HEK293 (cell line): ENCODE data around the gene LRAT.

ENCODE experiments used
- CTCF ChIA-PET: fragments of 350-600 bp; formaldehyde crosslinking; extraction: SDS; loops from one replicate; lab custom pipeline; 2021; ENCODE audit warnings: antibody characterized with exemption; lab: Yijun Ruan, JAX
- POLR2A ChIA-PET: fragments of 300-600 bp; formaldehyde crosslinking; extraction: SDS; loops from one replicate; lab custom pipeline; 2020; ENCODE audit warnings: antibody characterized with exemption, inconsistent platforms; lab: Yijun Ruan, JAX
- H3K27ac ChIP-seq: fragments of 200-500 bp; sonication (Bioruptor generic); 2 replicates; pipeline ENCODE4 v1.5.1; 2014; ENCODE audit warnings: low read depth, low read length, control low read depth, inconsistent platforms; ENCODE audit errors: extremely low read depth
- H3K36me3 ChIP-seq, 2 experiments: fragments of 200-500 bp in 1 of 2; sonication (Bioruptor generic) in 1 of 2; 1 replicate in 1 of 2; 2 replicates in 1 of 2; pipeline ENCODE4 v1.5.1; 2014 to 2017; ENCODE audit warnings: inconsistent platforms in 2 of 2, low read length in 2 of 2; ENCODE audit not compliant: control insufficient read depth in 2 of 2, insufficient read depth in 1 of 2
- H3K4me1 ChIP-seq: fragments of 200-500 bp; sonication (Bioruptor generic); 2 replicates; pipeline ENCODE4 v1.5.1; 2014; ENCODE audit warnings: mild to moderate bottlenecking, low read length, inconsistent platforms; ENCODE audit not compliant: control insufficient read depth, insufficient read depth
- H3K4me3 ChIP-seq: 2 replicates; pipeline ENCODE4 v1.5.1; 2011; ENCODE audit warnings: low read depth, mild to moderate bottlenecking, control low read depth, low read length, moderate library complexity
- H3K9me3 ChIP-seq: fragments of 200-500 bp; sonication (Bioruptor generic); 2 replicates; pipeline ENCODE4 v1.5.1; 2014; ENCODE audit warnings: low read depth, low read length, inconsistent platforms; ENCODE audit not compliant: control insufficient read depth, insufficient read depth
- GLIS1 ChIP-seq: fragments of 450-650 bp; formaldehyde crosslinking; IDR thresholded peaks from 2 replicates; pipeline ENCODE4 v1.5.1; 2016; ENCODE audit warnings: missing biosample characterization, missing genetic modification characterization
- HOXD13 ChIP-seq: sonication (generic); formaldehyde crosslinking; IDR thresholded peaks from 2 replicates; pipeline ENCODE4 v1.8.0; 2022; ENCODE audit warnings: missing genetic modification reagents, borderline replicate concordance
- KLF16 ChIP-seq: fragments of 450-650 bp; formaldehyde crosslinking; IDR thresholded peaks from 2 replicates; pipeline ENCODE4 v1.5.1; 2017; ENCODE audit warnings: missing biosample characterization, missing genetic modification characterization
- OSR2 ChIP-seq: fragments of 450-650 bp; formaldehyde crosslinking; IDR thresholded peaks from 2 replicates; pipeline ENCODE4 v1.5.1; 2016; ENCODE audit warnings: missing biosample characterization, missing genetic modification characterization
- PATZ1 ChIP-seq: fragments of 450-650 bp; formaldehyde crosslinking; IDR thresholded peaks from 2 replicates; pipeline ENCODE4 v1.5.1; 2016; ENCODE audit warnings: missing biosample characterization, missing genetic modification characterization
- RBAK ChIP-seq: fragments of 450-650 bp; formaldehyde crosslinking; IDR thresholded peaks from 2 replicates; pipeline ENCODE4 v1.5.1; 2016; ENCODE audit warnings: missing biosample characterization, missing genetic modification characterization
- SP2 ChIP-seq: fragments of 450-650 bp; formaldehyde crosslinking; IDR thresholded peaks from 2 replicates; pipeline ENCODE4 v1.5.1; 2016; ENCODE audit warnings: missing biosample characterization, missing genetic modification characterization
- SP7 ChIP-seq: fragments of 450-650 bp; formaldehyde crosslinking; IDR thresholded peaks from 2 replicates; pipeline ENCODE4 v1.5.1; 2016; ENCODE audit warnings: missing biosample characterization, missing genetic modification characterization
- YY1 ChIP-seq: fragments of 450-650 bp; formaldehyde crosslinking; IDR thresholded peaks from 2 replicates; pipeline ENCODE4 v1.5.1; 2018; ENCODE audit warnings: missing biosample characterization, missing genetic modification characterization
- ZBTB20 ChIP-seq: fragments of 450-650 bp; formaldehyde crosslinking; IDR thresholded peaks from 2 replicates; pipeline ENCODE4 v1.5.1; 2016; ENCODE audit warnings: missing biosample characterization, missing genetic modification characterization
- ZBTB26 ChIP-seq: fragments of 450-650 bp; formaldehyde crosslinking; optimal IDR thresholded peaks from 2 replicates; pipeline ENCODE3; 2016; ENCODE audit warnings: missing biosample characterization, mild to moderate bottlenecking, missing genetic modification characterization
- ZBTB49 ChIP-seq: fragments of 450-650 bp; formaldehyde crosslinking; IDR thresholded peaks from 2 replicates; pipeline ENCODE4 v1.5.1; 2016; ENCODE audit warnings: missing biosample characterization, missing genetic modification characterization, low read depth
- ZBTB6 ChIP-seq: fragments of 450-650 bp; formaldehyde crosslinking; IDR thresholded peaks from 2 replicates; pipeline ENCODE4 v1.5.1; 2017; ENCODE audit warnings: missing biosample characterization, missing genetic modification characterization
- ZNF184 ChIP-seq: fragments of 450-650 bp; IDR thresholded peaks from 2 replicates; pipeline ENCODE4 v1.5.1; 2018; ENCODE audit warnings: missing biosample characterization, mild to moderate bottlenecking, missing genetic modification characterization
- ZNF24 ChIP-seq: fragments of 450-650 bp; formaldehyde crosslinking; IDR thresholded peaks from 2 replicates; pipeline ENCODE4 v1.5.1; 2016; ENCODE audit warnings: missing biosample characterization, missing genetic modification characterization
- ZNF416 ChIP-seq: fragments of 450-650 bp; formaldehyde crosslinking; IDR thresholded peaks from 2 replicates; pipeline ENCODE4 v1.5.1; 2016; ENCODE audit warnings: missing biosample characterization, missing genetic modification characterization
- ZNF518A ChIP-seq: fragments of 450-650 bp; formaldehyde crosslinking; conservative IDR thresholded peaks from 2 replicates; pipeline ENCODE4 v1.5.1; 2016; ENCODE audit warnings: low read depth, missing biosample characterization, missing genetic modification characterization
- ZNF530 ChIP-seq: fragments of 450-650 bp; formaldehyde crosslinking; IDR thresholded peaks from 2 replicates; pipeline ENCODE4 v1.5.1; 2016; ENCODE audit warnings: low read depth, missing biosample characterization, missing genetic modification characterization
- ZNF544 ChIP-seq: fragments of 450-650 bp; formaldehyde crosslinking; IDR thresholded peaks from 2 replicates; pipeline ENCODE4 v1.5.0; 2017; ENCODE audit warnings: missing biosample characterization, missing genetic modification characterization
- ZNF555 ChIP-seq: fragments of 450-650 bp; formaldehyde crosslinking; conservative IDR thresholded peaks from 2 replicates; pipeline ENCODE4 v1.5.1; 2017; ENCODE audit warnings: missing biosample characterization, mild to moderate bottlenecking, missing genetic modification characterization, inconsistent platforms
- ZNF561 ChIP-seq: fragments of 450-650 bp; IDR thresholded peaks from 2 replicates; pipeline ENCODE4 v1.5.1; 2018; ENCODE audit warnings: missing biosample characterization, missing genetic modification characterization, borderline replicate concordance
- ZNF600 ChIP-seq: fragments of 450-650 bp; formaldehyde crosslinking; IDR thresholded peaks from 2 replicates; pipeline ENCODE4 v1.5.1; 2016; ENCODE audit warnings: missing biosample characterization, missing genetic modification characterization
- ZNF610 ChIP-seq: fragments of 450-650 bp; formaldehyde crosslinking; IDR thresholded peaks from 2 replicates; pipeline ENCODE4 v1.5.1; 2016; ENCODE audit warnings: missing biosample characterization, missing genetic modification characterization, borderline replicate concordance
- ZNF658 ChIP-seq: fragments of 450-650 bp; formaldehyde crosslinking; IDR thresholded peaks from 2 replicates; pipeline ENCODE4; 2016; ENCODE audit warnings: missing biosample characterization, missing genetic modification characterization
- ZSCAN5A ChIP-seq: fragments of 450-650 bp; formaldehyde crosslinking; IDR thresholded peaks from 2 replicates; pipeline ENCODE4 v1.5.1; 2016; ENCODE audit warnings: missing biosample characterization, missing genetic modification characterization

LRAT gene

GRCh38 chr4:154743683-154744340 lies at the start of gene LRAT:
Gene LRAT, plus strand, starts transcription at chr4:154744000. Its CDS starts 327 bp downstream, at chr4:154744327.
- no peaks in the 10 kb centered on the region for H3K36me3 ChIP-seq
- no peaks in the 10 kb centered on the region for H3K4me1 ChIP-seq
- ChIA-PET CTCF (interaction anchor here (1.0 kb wide), 1 partner anchor 106 kb away, joined by 4 read pairs; no protein-coding TSS in a partner anchor), POLR2A (no interaction called here)
- peak within 1 kb of the TSS; percentile 58 for H3K4me3 ChIP-seq
- H3K9me3 ChIP-seq: no peaks in the 10 kb centered on the region
- H3K27ac ChIP-seq: no peak within 1 kb of the TSS
- TF ChIP-seq PATZ1 (tag by site-specific recombination) (0 out of 2 replicates have a peak, but pooled peaks have one; percentile 40), HOXD13 (CRISPR knock-in tag) (no peak), ZSCAN5A (tag by site-specific recombination) (no peak), KLF16 (tag by site-specific recombination) (no peak), ZNF610 (tag by site-specific recombination) (no peak), ZNF24 (tag by site-specific recombination) (no peak), SP7 (tag by site-specific recombination) (no peak), ZNF658 (tag by site-specific recombination) (no peak), ZBTB49 (no peak), SP2 (tag by site-specific recombination) (peak; percentile 37), ZNF600 (tag by site-specific recombination) (no peak), ZBTB26 (tag by site-specific recombination) (peak; percentile 25), ZBTB6 (tag by site-specific recombination) (no peak), ZBTB20 (no peak), ZNF416 (tag by site-specific recombination) (no peak), ZNF530 (no peak), OSR2 (tag by site-specific recombination) (no peak), ZNF544 (no peak), YY1 (tag by site-specific recombination) (no peak), ZNF555 (tag by site-specific recombination) (no peak), GLIS1 (tag by site-specific recombination) (peak; percentile 44), ZNF561 (no peak), ZNF518A (no peak), ZNF184 (tag by site-specific recombination) (peak; percentile 92), RBAK (tag by site-specific recombination) (no peak)
